GM12801 (cell line): ENCODE results near the gene CACNA2D3.

Experiments used
- CTCF ChIP-seq: IDR thresholded peaks from one replicate; pipeline ENCODE4 v1.5.1; 2011; ENCODE audit warnings: control low read depth; ENCODE audit not compliant: insufficient read length; ENCODE audit errors: extremely low read depth

Gene CACNA2D3

DNA sequence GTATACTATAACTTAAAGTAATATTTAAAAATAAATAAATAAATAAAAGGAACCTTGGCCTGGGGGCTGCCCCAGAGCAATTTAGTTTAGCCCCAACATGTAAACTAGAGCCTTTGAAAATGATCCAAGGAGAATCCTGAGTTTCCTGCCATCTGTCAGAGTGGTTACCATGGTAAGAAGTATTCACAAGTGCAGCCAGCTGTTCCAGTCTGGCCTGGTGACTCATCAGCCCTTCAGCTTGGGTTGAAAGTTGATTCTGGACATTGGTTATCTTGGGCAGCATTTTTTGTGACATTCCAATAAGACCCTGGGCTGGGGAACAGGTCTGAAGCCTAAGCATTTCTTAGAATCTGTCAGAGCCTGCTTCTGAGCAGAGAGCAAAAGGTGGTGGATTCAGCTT, 878.2 kb downstream of the CACNA2D3 start:
- no peak for TF ChIP-seq CTCF

DNA sequence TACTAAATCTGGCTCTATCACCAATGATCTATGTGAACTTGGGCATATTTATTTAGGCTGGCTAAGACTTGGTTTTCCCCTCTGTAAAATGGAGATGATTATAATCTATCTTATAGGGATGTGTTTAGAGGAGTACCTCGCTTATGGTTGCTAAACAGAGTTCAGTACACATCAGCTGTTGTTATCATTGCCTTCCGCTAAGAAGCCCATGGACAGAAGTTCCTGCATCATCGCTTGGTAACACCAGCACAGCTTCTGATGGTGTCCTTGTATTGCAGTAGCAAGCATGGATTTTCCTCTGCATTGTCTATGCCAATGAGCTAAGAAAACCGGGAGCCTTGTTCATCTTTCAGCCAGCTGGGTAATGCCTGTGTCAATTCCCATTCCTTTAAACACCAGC, 878.6 kb downstream of the CACNA2D3 start:
- no peak for TF ChIP-seq CTCF

DNA sequence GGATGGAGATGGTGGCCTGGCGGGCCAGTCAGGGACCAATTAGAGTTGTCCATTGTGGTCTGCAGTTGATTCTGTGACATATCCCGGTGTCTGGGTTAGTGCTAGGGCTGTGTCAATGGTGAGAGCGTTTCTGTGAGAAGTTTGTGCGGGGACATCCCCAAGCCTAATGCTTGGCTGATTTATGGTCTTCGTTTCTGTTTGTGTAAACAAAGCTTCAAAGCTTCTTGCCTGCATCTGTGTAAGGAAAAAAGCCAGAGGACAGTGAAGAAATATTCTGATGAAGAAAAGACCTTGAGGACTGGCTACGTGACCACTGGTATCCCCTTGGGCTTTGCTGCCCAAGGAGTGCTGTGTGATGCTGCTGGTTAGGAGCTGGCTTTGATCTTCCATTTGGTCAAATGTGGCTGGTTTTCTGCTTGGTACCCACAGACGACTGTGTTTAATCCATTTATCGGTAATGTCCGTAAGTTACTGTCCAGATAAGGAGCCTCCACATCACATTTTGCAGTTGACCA, 880.1 kb downstream of the CACNA2D3 start:
- TF ChIP-seq CTCF: no peak

DNA sequence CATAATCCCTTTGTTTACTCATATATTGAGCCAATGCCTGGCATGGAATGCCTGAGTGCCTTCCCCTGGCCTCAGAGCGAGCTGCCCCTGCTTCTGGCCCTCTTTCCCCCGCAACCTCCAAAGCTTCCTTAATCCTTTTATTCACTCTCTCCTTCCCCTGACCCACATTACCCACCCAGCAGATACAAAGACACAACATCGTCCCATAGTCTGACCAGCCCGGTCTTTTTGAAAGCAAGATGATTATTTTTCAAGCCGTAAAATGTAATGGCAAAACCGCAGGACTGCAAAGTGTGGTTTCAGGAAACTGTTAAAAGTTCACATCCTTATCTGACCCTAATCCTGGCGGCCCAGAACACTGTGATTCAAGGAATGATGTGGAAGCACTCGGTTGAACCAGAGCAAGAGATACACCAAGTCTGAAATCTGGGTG, 883.9 kb downstream of the CACNA2D3 start:
- no peak for TF ChIP-seq CTCF

GRCh38 chr3:55007971-55008370, 885.6 kb downstream of the CACNA2D3 start:
- no peak for TF ChIP-seq CTCF

- TF ChIP-seq CTCF: no peak
Observed at GRCh38 chr3:55009372-55009771, 887.0 kb downstream of the CACNA2D3 start.

DNA sequence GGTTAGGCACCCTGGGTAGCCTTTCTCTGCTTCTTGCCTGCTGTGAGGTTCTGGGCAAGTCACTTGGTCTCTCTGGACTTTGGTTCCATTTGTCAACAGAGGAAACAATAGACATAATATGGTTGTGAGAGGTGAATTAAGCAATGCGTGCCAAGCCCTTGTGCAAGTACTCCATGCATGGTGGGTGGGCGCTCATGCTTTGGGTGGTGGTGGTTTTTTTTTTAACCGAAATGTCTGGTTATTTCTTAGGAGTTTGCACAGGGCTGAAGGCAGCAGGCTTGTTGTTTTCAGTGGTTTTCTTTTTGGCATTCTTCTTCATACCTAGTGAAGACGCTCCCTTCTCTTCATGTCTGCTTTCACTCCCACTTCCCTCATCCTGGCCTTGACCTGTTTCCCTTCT, 889.7 kb downstream of the CACNA2D3 start:
- TF ChIP-seq CTCF: no peak
